WTC11 (cell line): ENCODE results near the gene THOC1.

Experiments used
- CBFB ChIP-seq: sonication (generic); formaldehyde crosslinking; IDR thresholded peaks from 2 replicates; pipeline ENCODE4 v1.8.1; 2022; ENCODE audit warnings: mild to moderate bottlenecking, low read depth, missing genetic modification reagents
- CTCF ChIP-seq: fragments of 200-600 bp; IDR thresholded peaks from 2 replicates; pipeline ENCODE4 v1.8.0; 2022; ENCODE audit warnings: antibody characterized with exemption
- ESRRA ChIP-seq: sonication (generic); formaldehyde crosslinking; IDR thresholded peaks from 2 replicates; pipeline ENCODE4 v1.8.1; 2022; ENCODE audit warnings: mild to moderate bottlenecking, missing genetic modification reagents, borderline replicate concordance
- HMGXB4 ChIP-seq: sonication (generic); formaldehyde crosslinking; IDR thresholded peaks from 2 replicates; pipeline ENCODE4 v1.8.1; 2023; ENCODE audit warnings: mild to moderate bottlenecking, moderate library complexity, missing genetic modification reagents
- USF2 ChIP-seq: sonication (generic); formaldehyde crosslinking; IDR thresholded peaks from 2 replicates; pipeline ENCODE4 v1.8.1; 2023; ENCODE audit warnings: mild to moderate bottlenecking, missing genetic modification reagents, moderate library complexity
- ZBTB21 ChIP-seq: sonication (generic); formaldehyde crosslinking; IDR thresholded peaks from 2 replicates; pipeline ENCODE4 v1.8.1; 2023; ENCODE audit warnings: mild to moderate bottlenecking, missing genetic modification reagents, borderline replicate concordance
- ZNF121 ChIP-seq: sonication (generic); formaldehyde crosslinking; IDR thresholded peaks from 2 replicates; pipeline ENCODE4 v1.8.0; 2023; ENCODE audit warnings: missing genetic modification reagents
- TF ChIP-seq, protein P1 (sequence below): sonication (generic); formaldehyde crosslinking; IDR thresholded peaks from 2 replicates; pipeline ENCODE4 v1.8.1; 2023; ENCODE audit warnings: mild to moderate bottlenecking, missing genetic modification reagents, moderate library complexity
- TF ChIP-seq, protein P2 (sequence below): sonication (generic); formaldehyde crosslinking; IDR thresholded peaks from 2 replicates; pipeline ENCODE4 v1.8.0; 2022; ENCODE audit warnings: mild to moderate bottlenecking, missing genetic modification reagents

DNA sequence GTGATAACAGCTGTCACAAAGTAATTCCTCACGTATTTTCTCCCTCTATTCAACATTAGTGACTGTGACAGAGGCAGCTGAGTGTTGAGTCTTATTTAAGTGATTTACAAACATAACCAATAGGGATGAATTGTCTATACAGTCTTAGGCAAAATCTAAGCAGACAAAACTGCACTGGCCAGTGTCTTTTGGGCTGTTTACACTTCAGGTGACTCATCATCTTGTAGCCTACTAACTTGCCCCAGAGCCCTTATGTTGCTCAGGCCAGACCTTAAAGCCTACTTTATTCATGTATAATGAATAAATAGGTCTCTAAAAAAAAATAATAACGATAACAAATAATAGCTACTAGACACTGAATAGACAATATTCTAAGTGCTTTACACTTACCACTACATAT, 17.2 kb downstream of the THOC1 start:
- TF ChIP-seq CTCF (no peak), ZBTB21 (CRISPR knock-in tag) (no peak), HMGXB4 (no peak), USF2 (CRISPR knock-in tag) (no peak), ZNF121 (CRISPR knock-in tag) (no peak), ESRRA (no peak), CBFB (no peak)
- TF ChIP-seq, protein P1, sequence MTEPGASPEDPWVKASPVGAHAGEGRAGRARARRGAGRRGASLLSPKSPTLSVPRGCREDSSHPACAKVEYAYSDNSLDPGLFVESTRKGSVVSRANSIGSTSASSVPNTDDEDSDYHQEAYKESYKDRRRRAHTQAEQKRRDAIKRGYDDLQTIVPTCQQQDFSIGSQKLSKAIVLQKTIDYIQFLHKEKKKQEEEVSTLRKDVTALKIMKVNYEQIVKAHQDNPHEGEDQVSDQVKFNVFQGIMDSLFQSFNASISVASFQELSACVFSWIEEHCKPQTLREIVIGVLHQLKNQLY (CRISPR knock-in tag): no peak
- TF ChIP-seq, protein P2, sequence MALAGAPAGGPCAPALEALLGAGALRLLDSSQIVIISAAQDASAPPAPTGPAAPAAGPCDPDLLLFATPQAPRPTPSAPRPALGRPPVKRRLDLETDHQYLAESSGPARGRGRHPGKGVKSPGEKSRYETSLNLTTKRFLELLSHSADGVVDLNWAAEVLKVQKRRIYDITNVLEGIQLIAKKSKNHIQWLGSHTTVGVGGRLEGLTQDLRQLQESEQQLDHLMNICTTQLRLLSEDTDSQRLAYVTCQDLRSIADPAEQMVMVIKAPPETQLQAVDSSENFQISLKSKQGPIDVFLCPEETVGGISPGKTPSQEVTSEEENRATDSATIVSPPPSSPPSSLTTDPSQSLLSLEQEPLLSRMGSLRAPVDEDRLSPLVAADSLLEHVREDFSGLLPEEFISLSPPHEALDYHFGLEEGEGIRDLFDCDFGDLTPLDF (CRISPR knock-in tag): no peak
